Prostate gland (tissue), 2 donors: ENCODE measurements around the gene GMIP. TPM values are rescaled to one million over a fixed set of nuclear protein-coding genes. Genes with fewer than 3 reads are reported as not detected.
A peak's percentile ranks its signal among the peaks of the same experiment; 100 is the strongest.

Experiments used
- DNase-seq: peaks from one replicate; pipeline ENCODE4 v3.0.0-alpha.2; 2019; ENCODE audit warnings: low spot score
- H3K27ac ChIP-seq, 2 donors: fragments of 200-600 bp; sonication (generic); 2 replicates each; pipeline ENCODE4 v1.5.1; 2017 to 2019
- H3K27me3 ChIP-seq: fragments of 200-600 bp; sonication (generic); replicated peaks from 2 replicates; pipeline ENCODE4 v1.5.1; 2019; ENCODE audit not compliant: insufficient read depth
- H3K36me3 ChIP-seq, 2 donors: fragments of 200-600 bp; sonication (generic); 1 replicate in 1 of 2; 2 replicates in 1 of 2; pipeline versions ENCODE4 v1.5.1 to v1.8.1; 2017 to 2019
- H3K4me1 ChIP-seq: fragments of 200-600 bp; sonication (generic); replicated peaks from 2 replicates; pipeline ENCODE4 v1.5.1; 2019
- H3K4me3 ChIP-seq, 2 donors: fragments of 200-600 bp; sonication (generic); 2 replicates each; pipeline ENCODE4 v1.5.1; 2017 to 2019
- H3K9me3 ChIP-seq: fragments of 200-600 bp; sonication (generic); 2 replicates; pipeline ENCODE4 v1.5.1; 2017
- POLR2A ChIP-seq: fragments of 450-650 bp; IDR thresholded peaks from one replicate; pipeline ENCODE4 v1.6.1; 2016; ENCODE audit warnings: antibody characterized with exemption, mild to moderate bottlenecking
- POLR2AphosphoS5 ChIP-seq: sonication (generic); formaldehyde crosslinking; IDR thresholded peaks from one replicate; pipeline ENCODE4 v1.6.1; 2017; ENCODE audit warnings: antibody characterized with exemption
- WGBS: methylation state at CpG from one replicate; pipeline ENCODE4 v1.1.5; 2018; 5-methylcytosine and 5-hydroxymethylcytosine counted together
- intact Hi-C: fragments of 100-400 bp; cut with DNase I; formaldehyde crosslinking; loops from one replicate; pipeline ENCODE4 v1.14.2; 2022
- total RNA-seq, 2 donors: library from RNA; depleted of rRNA; stranded (reverse); fragments of >200 nt; gene quantifications; one replicate each; pipeline ENCODE4 v1.1.0, GENCODE V29; 2016
- TF ChIP-seq, protein P1 (sequence below), 4 experiments: fragments of 200-600 bp in 2 of 4; fragments of 450-650 bp in 2 of 4; sonication (generic) in 2 of 4; IDR thresholded peaks; 1 replicate in 3 of 4; 2 replicates in 1 of 4; pipeline ENCODE4 v1.5.1; 2016 to 2019; ENCODE audit warnings: antibody characterized with exemption in 4 of 4, mild to moderate bottlenecking in 2 of 4, moderate library complexity in 2 of 4

The GMIP gene
- total RNA-seq, 2 donors from 2014 or later, result 10.2 to 11.6 TPM

GRCh38 chr19:19649155-19649554 lies 5.7 kb upstream of the GMIP start:
- peaks cover 21 to 46% of the 10 kb centered on the region in 2 donors for H3K36me3 ChIP-seq

DNA sequence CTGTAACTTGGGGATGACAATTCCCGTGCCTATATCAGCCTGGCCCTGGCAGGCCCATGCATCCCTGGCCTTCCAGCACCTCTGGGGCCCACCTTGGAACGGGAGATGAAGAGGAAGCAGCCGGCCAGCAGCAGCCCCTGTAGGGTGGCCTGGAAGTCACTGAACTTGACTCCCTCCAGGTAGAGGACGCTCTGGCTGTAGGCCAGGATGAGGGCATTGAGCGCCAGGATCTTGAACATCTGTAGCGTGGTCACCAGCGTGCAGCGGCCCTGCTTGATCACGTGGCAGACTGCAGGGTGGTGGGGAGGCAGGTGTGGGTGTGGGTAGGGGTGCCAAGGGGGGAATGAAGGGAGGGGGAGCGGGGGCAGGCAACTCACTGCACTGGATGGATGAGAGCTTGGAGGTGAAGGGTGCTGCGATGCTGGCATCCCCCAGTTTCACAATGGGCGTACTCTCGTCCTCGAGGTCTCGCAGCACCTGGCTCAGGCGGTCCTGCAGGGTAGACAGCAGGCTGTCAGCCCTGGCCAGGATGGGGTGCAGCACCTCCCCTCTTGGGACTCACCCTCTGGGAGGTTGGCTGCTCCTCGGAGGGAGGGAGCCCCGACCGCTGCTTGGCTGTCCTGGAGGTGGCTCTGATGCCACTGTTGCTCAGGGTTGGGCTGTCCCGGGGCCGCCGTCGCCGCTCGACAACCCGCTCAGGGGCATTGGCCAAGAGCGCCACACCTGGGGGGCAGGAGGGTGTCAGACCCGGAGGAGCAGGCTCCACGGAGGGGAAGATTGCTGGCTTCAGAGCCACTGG lies 3.8 kb upstream of the GMIP start:
- intact Hi-C loops, result no loop called here
- no peak for TF ChIP-seq POLR2A
- H3K4me1 ChIP-seq, result no peaks in the 10 kb centered on the region
- no peaks in the 10 kb centered on the region for H3K27me3 ChIP-seq
- WGBS, result 90% methylated on average over 29 of the region's 29 CpGs
- no peak overlapping the region for H3K4me3 ChIP-seq
- H3K36me3 ChIP-seq, result peaks cover 12 to 34% of the 10 kb centered on the region in 2 donors
- no peak overlapping the region for H3K27ac ChIP-seq
- no peaks in the 10 kb centered on the region for H3K9me3 ChIP-seq
- DNase-seq, result no peak

More at GRCh38 chr19:19649155-19649554, 5.7 kb upstream of the GMIP start:
- Histone ChIP-seq H3K27ac (no peak overlapping the region), H3K27me3 (no peaks in the 10 kb centered on the region), H3K4me1 (no peaks in the 10 kb centered on the region), H3K9me3 (no peaks in the 10 kb centered on the region), H3K4me3 (no peak overlapping the region)
- no peak for TF ChIP-seq POLR2A
- TF ChIP-seq POLR2AphosphoS5, result no peak
- TF ChIP-seq, protein P1, sequence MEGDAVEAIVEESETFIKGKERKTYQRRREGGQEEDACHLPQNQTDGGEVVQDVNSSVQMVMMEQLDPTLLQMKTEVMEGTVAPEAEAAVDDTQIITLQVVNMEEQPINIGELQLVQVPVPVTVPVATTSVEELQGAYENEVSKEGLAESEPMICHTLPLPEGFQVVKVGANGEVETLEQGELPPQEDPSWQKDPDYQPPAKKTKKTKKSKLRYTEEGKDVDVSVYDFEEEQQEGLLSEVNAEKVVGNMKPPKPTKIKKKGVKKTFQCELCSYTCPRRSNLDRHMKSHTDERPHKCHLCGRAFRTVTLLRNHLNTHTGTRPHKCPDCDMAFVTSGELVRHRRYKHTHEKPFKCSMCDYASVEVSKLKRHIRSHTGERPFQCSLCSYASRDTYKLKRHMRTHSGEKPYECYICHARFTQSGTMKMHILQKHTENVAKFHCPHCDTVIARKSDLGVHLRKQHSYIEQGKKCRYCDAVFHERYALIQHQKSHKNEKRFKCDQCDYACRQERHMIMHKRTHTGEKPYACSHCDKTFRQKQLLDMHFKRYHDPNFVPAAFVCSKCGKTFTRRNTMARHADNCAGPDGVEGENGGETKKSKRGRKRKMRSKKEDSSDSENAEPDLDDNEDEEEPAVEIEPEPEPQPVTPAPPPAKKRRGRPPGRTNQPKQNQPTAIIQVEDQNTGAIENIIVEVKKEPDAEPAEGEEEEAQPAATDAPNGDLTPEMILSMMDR (IDR thresholded peaks at IDR 0.05), result no peak
- DNase-seq, result no peak
- intact Hi-C loops, result no loop called here
- WGBS, result 86% methylated on average over 6 of the region's 6 CpGs

GRCh38 chr19:19645233-19645870 lies 1.9 kb upstream of the GMIP start:
- no peak overlapping the region for H3K27ac ChIP-seq
- H3K36me3 ChIP-seq, result peaks cover 9 to 28% of the 10 kb centered on the region in 2 donors
- no peak for TF ChIP-seq POLR2AphosphoS5
- TF ChIP-seq POLR2A, result no peak
- TF ChIP-seq, protein P1 (IDR thresholded peaks at IDR 0.05), result no peak
- intact Hi-C loops, result no loop called here
- H3K4me3 ChIP-seq, result no peak overlapping the region
- no peaks in the 10 kb centered on the region for H3K27me3 ChIP-seq
- WGBS, result 89% methylated on average over 16 of the region's 17 CpGs
- no peaks in the 10 kb centered on the region for H3K9me3 ChIP-seq
- H3K4me1 ChIP-seq, result no peaks in the 10 kb centered on the region
- no peak for DNase-seq

- peak overlapping the region; percentile 62 to 72 for H3K4me3 ChIP-seq
- no peaks in the 10 kb centered on the region for H3K9me3 ChIP-seq
- H3K36me3 ChIP-seq, result peaks cover 9 to 28% of the 10 kb centered on the region in 2 donors
- no peak for DNase-seq
- H3K27me3 ChIP-seq, result no peaks in the 10 kb centered on the region
- no peaks in the 10 kb centered on the region for H3K4me1 ChIP-seq
- no peak overlapping the region for H3K27ac ChIP-seq
- intact Hi-C loops, result no loop called here
- WGBS, result 22% methylated on average over 5 of the region's 5 CpGs
- TF ChIP-seq, protein P1 (IDR thresholded peaks at IDR 0.05), result no peak
- TF ChIP-seq POLR2A, result no peak
- no peak for TF ChIP-seq POLR2AphosphoS5
Measured at GRCh38 chr19:19644054-19644388, 564 bp upstream of the GMIP start.

- Histone ChIP-seq H3K27ac (peak overlapping the region; percentile 51 to 58), H3K36me3 (peaks cover 8 to 25% of the 10 kb centered on the region in 2 donors), H3K9me3 (no peaks in the 10 kb centered on the region), H3K4me3 (peak overlapping the region; percentile 62 to 72), H3K27me3 (no peaks in the 10 kb centered on the region), H3K4me1 (no peaks in the 10 kb centered on the region)
- intact Hi-C loops, result loop anchor here (2.0 kb wide), 1 partner anchor 110 kb away; no protein-coding TSS in a partner anchor
- 21% methylated on average over 16 of the region's 16 CpGs for WGBS
- no peak for DNase-seq
- TF ChIP-seq POLR2AphosphoS5 (no peak), POLR2A (no peak)
- TF ChIP-seq, protein P1 (IDR thresholded peaks at IDR 0.05), result no peak
Measured at GRCh38 chr19:19642506-19643157, 825 bp downstream of the GMIP start.
